DMS153 treated with DMSO at 0.1 percent for 48 hours (cell line): ENCODE results near the gene KIAA1217.
"Not testable (repeated sequence)": the region's sequence is repeated elsewhere in the genome, so short reads cannot be mapped to it uniquely, and the experiment has no call there.

ENCODE experiments used
- DNase-seq: peaks from one replicate; lab custom pipeline; 2025; ENCODE audit not compliant: unreplicated experiment; lab: John Stamatoyannopoulos, UW

The KIAA1217 gene

GRCh38 chr10:24462291-24462813 is 253.4 kb downstream of the KIAA1217 start:
- no peak for DNase-seq

DNA sequence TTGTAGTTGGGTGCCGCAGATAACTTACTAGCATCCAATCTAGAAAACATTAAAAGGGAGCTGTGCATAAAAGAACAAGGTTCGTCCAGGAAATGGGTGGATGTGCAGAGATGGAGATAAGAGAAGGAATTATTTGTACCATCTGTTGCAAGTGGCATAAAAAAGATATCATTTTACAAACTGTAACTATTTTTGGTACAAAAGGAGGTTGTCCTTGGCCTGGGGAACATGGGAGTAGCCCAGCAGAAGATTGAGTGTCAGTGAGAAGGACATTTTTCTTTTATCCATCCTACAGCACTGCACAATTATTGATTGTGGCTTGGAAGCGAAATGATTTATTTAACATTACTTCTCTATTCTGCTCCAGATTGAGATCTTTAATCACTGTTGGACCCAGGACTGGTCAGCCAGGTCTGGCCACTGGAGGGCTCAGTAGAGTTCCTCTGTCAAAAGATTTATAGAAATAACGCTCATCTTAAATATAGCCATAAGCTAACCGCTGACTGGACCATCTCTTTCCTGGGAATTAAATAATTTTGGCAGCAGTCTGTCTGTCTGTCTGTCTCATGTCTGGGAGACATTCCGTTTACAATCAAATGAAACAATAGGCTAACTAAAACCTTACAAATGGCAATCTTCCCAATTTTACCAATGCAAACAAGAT is 254.1 kb downstream of the KIAA1217 start:
- DNase-seq, result no peak

GRCh38 chr10:24463611-24464426 is 254.9 kb downstream of the KIAA1217 start:
- peak; percentile 6 for DNase-seq

DNA sequence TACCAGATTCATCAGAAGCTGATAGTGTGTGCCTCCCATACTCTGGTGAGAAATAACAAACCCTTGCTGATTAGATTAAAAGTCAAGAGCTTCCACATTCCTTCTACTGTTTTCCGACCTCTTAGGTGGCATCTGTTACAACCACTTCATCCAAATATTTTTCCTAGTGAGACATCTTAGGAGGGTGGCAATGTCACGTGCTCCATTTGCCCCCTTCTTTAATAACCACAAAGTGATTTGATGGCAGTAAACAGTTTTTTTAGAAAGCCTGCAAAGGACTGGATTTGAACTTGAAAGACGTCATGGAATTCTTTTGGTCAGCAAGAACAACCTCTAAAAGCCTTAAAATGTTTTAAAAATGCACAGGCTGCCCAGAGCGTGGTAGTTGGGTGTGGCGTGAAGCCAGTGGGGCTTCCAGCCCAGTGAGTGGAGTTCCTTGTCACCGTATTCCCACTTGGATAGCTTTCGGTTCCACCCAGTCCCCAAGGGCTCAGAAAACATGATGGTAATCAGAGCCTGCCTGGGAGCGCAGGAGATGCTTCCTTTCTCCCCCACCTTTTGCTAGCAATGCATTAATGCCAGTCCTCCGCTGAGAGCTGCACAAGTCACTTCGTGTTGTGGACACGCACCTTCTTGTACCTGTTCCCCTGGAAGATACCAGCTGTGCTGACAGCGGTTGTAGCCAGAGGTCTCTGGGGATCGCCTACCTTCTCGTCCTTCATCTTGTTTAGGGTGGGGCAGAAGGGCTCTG is 256.4 kb downstream of the KIAA1217 start:
- DNase-seq, result no peak

DNA sequence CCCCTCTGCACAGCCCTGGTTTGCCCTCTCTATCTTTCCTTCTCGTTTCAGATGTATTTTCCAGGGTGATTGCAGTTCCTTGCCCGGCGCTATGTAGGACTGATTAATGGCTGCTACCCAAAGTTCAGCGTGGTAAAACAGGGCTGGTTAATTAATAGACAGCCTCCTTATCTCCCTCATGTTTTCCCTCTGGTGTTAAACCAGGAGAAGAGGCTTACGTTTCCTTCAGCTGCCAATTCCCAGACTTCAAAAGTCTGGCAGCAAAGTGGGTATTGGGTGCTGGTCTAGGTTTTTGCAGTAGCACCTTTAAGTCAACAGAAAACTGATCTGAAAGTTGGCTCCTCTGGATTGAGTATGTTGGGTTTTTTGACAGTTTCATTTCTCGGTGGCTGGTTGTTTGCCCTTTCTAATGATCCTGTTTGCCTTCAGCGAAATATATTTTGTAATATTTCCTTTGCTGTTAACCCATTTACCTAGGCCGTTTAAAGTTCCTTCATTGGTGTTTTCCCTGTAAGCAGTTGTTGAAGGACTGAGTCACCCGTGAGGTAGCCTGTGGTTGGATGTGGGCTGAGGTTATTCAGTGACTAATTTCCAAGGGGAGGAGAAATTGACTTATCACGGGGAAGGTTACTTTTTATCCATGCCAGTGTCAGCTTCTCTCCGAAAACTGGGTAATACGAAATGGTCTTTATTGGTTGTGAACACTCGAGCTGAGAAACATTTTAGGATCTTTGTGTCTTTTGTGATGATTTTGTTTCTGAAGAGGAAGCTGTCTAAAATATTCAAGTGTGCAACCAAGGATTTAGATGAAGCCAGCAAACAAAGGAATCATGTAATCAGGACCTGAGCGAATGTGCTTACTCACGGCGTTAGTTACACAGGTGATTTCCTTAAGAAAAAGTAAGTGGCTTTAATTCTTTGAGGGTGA is 257.2 kb downstream of the KIAA1217 start:
- no peak for DNase-seq

- DNase-seq, result no peak
Measured at GRCh38 chr10:24467136-24467535, 258.2 kb downstream of the KIAA1217 start.

DNA sequence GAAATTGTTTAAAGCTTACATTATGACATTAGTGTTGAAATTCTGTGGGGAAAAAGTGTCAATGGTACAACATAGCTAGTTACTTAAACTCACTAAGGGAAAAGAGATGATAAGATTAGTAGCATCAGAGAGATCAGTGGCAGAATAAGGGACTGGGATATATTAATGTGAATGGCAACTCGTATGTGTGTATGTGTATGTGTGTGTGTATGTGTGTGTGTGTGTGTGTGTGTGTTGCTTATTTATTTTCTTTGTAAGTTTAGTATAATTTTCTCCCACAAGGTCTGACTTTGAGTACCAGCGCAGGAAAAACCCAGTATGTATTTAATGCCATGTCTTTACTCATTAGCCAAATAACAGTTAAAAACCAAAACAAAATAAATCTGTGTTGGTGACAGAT is 258.7 kb downstream of the KIAA1217 start:
- DNase-seq, result no peak

DNA sequence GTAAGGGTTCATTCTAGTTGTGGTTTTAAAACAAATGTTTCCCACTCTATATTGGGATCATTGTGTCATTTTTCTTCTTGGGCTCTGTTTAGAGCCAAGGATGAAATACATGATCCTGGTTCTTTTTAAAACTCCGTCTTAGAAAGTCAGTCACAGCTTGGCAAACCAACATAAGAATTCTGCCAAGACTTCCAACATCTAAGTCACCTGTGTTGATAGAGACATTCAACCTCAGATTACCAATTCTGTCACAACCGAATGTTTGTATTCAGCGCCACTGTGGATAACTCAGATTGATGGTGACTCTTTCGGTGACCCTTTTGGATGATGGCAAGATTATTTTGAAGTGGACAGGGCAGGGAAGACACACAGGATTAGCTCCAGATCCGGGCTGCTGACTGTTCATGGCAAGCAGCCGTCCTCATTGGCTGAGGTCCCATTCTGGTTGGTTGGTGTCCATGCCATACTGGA is 259.4 kb downstream of the KIAA1217 start:
- no peak for DNase-seq

GRCh38 chr10:24469993-24470392 is 261.1 kb downstream of the KIAA1217 start:
- peak; percentile 32 for DNase-seq

DNA sequence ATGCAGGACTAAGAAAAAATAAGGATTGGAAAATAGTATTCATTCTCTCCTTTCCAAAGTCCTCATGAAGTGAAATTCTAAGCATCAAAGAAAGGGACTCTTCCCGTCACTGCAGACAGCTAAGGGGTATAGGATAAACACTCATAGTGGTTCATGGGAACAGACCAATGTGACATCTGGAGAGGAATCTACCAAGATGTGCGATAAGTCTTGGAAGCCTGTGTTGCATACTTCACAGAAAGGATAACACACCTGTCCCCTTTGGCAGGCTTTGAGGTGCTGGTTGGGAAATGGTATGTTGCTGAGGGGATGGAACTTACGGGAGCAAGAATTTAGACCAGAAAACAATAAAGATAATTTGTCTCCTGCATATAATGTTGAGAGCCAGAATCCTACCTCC is 266.7 kb downstream of the KIAA1217 start:
- DNase-seq, result no peak

GRCh38 chr10:24476913-24477701 is 268.2 kb downstream of the KIAA1217 start:
- no peak for DNase-seq

- DNase-seq, result no peak
Measured at GRCh38 chr10:24477915-24478314, 269.0 kb downstream of the KIAA1217 start.

- DNase-seq, result no peak
Measured at GRCh38 chr10:24479806-24480205, 270.9 kb downstream of the KIAA1217 start.

GRCh38 chr10:24480447-24480846 is 271.5 kb downstream of the KIAA1217 start:
- no peak for DNase-seq

DNA sequence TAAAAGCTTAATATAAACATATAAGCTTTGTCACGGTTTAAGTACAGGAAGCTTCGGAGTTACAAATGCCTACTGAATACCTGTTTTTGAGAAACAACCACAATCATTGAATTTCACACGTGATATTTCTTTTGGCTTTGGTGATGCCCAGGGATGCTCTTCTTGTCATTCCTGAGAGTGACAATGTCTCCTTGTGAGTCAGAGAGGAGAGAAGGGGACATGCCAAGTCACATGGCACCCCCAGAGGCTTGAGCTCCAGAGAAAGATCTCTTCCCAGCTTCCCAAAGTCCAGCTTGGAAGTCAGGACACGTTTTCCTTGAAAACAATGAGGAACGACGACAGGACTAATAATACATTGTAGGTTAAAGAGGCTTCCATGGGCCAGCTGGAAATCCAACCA is 272.3 kb downstream of the KIAA1217 start:
- no peak for DNase-seq

- DNase-seq, result not testable (repeated sequence)
Measured at GRCh38 chr10:24482713-24483112, 273.8 kb downstream of the KIAA1217 start.

DNA sequence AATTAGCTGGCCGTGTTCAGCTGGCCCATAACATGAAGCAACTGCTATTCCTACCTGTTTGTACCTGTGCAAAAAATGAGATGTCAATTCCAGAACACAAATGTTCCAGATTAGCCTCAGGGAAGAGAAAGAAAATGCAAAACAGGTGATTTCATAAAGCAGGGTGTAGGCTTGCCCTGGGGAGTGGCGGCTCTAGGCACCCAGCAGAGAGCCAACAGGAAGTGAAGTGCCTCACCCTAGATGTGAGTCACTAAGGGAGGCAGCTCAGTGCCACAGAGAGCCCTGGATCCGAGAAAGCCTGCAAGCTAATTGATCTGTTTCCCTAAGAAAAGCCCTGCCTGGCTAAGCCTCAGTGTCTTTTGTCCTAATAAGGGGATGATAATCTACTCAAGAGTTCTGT is 274.8 kb downstream of the KIAA1217 start:
- peak; percentile 3 for DNase-seq

- DNase-seq, result no peak
Measured at GRCh38 chr10:24484771-24485170, 275.8 kb downstream of the KIAA1217 start.

DNA sequence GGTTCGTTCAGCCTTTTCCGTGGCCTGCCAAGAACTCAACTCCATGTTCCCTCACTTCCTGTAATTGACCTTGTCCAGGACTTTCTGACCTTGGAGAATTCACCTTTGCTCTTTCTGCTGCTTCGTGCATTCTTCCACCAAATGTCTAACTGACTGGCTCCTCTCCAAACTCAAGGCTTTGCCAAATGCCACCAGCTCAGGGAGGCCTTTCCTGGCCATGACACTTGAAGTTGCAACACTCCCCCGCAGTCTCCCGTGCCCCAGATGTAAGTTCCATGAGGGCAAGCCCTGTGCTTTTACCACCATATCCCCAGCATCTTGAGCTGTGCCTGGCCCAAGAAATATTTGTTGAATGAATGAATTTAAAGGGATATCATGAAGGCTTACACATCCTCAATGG is 276.4 kb downstream of the KIAA1217 start:
- no peak for DNase-seq

GRCh38 chr10:24488631-24489030 is 279.7 kb downstream of the KIAA1217 start:
- no peak for DNase-seq
